T-cell (primary cell): Measurements from ENCODE around the gene STRADA. TPM values are rescaled to one million over a fixed set of nuclear protein-coding genes. Genes with fewer than 3 reads are reported as not detected.

ENCODE experiments used
- ATAC-seq, 4 experiments: fragments of 200-7000 bp in 3 of 4; fragments of 150-1000 bp in 1 of 4; cut with Tn5 transposase; replicated peaks in 1 of 4; 1 replicate in 3 of 4; 2 replicates in 1 of 4; pipeline ENCODE4 v1.10.0; 2021; ENCODE audit warnings: moderate library complexity in 3 of 4, mild to moderate bottlenecking in 2 of 4, moderate number of reproducible peaks in 1 of 4
- CTCF ChIA-PET, 2 donors: fragments of 300-600 bp; sonication (Branson Sonifier 250); formaldehyde crosslinking; loops; one replicate each; lab custom pipeline; 2022; ENCODE audit warnings: antibody characterized with exemption in 2 of 2; lab: Charles Lee
- POLR2A ChIA-PET, 2 donors: fragments of 300-600 bp; sonication (Branson Sonifier 250); formaldehyde crosslinking; loops; one replicate each; lab custom pipeline; 2022; ENCODE audit warnings: antibody characterized with exemption in 2 of 2; lab: Charles Lee
- DNase-seq, 35 experiments: peaks; one replicate each; pipeline versions ENCODE4 v3.0.0 to v3.0.0-alpha.2; 2013 to 2023
- H3K27ac ChIP-seq: one replicate; pipeline ENCODE4 v1.5.1; 2013; ENCODE audit warnings: low read length
- H3K27me3 ChIP-seq, 2 experiments: replicated peaks in 1 of 2; 1 replicate in 1 of 2; 2 replicates in 1 of 2; pipeline versions ENCODE4 v1.6.1 to v1.7.0; 2013; ENCODE audit warnings: low read length in 1 of 2, mixed read lengths in 1 of 2; ENCODE audit not compliant: control insufficient read depth in 2 of 2, insufficient read depth in 2 of 2; ENCODE audit errors: extremely low read depth in 1 of 2
- H3K36me3 ChIP-seq, 2 donors: 1 replicate in 1 of 2; 2 replicates in 1 of 2; pipeline versions ENCODE4 v1.6.1 to v1.7.0; 2013; ENCODE audit warnings: low read length in 1 of 2; ENCODE audit not compliant: control insufficient read depth in 2 of 2, insufficient read depth in 1 of 2; ENCODE audit errors: extremely low read depth in 1 of 2
- H3K4me1 ChIP-seq, 2 experiments: 1 replicate in 1 of 2; 2 replicates in 1 of 2; pipeline versions ENCODE4 v1.6.1 to v1.7.0; 2013; ENCODE audit warnings: low read length in 2 of 2, mixed read lengths in 1 of 2; ENCODE audit not compliant: insufficient read depth in 2 of 2, control insufficient read depth in 1 of 2; ENCODE audit errors: extremely low read depth in 1 of 2
- H3K4me3 ChIP-seq, 2 donors: 1 replicate in 1 of 2; 2 replicates in 1 of 2; pipeline versions ENCODE4 v1.5.1 to v1.7.0; 2013; ENCODE audit warnings: mild to moderate bottlenecking in 2 of 2, low read length in 1 of 2, moderate library complexity in 1 of 2; ENCODE audit not compliant: control insufficient read depth in 1 of 2; ENCODE audit errors: extremely low read depth in 1 of 2
- H3K9me3 ChIP-seq: 2 replicates; pipeline ENCODE4 v1.7.0; 2013
- H3K27ac Mint-ChIP-seq, 2 donors: one replicate each; pipeline ENCODE4 v1.8.0; 2020 to 2021; ENCODE audit warnings: mild to moderate bottlenecking in 2 of 2, mixed read lengths in 2 of 2
- H3K27me3 Mint-ChIP-seq, 2 donors: one replicate each; pipeline ENCODE4 v1.8.0; 2021 to 2022; ENCODE audit warnings: mixed read lengths in 2 of 2
- H3K36me3 Mint-ChIP-seq: one replicate; pipeline ENCODE4 v1.8.0; 2021; ENCODE audit warnings: mixed read lengths
- H3K4me1 Mint-ChIP-seq, 3 donors: one replicate each; pipeline ENCODE4 v1.8.0; 2020 to 2022; ENCODE audit warnings: mixed read lengths in 3 of 3, mild to moderate bottlenecking in 1 of 3
- H3K4me3 Mint-ChIP-seq, 3 donors: one replicate each; pipeline ENCODE4 v1.8.0; 2020 to 2022; ENCODE audit warnings: mild to moderate bottlenecking in 3 of 3, mixed read lengths in 3 of 3, moderate library complexity in 3 of 3
- H3K9me3 Mint-ChIP-seq, 3 donors: one replicate each; pipeline ENCODE4 v1.8.0; 2020 to 2022; ENCODE audit warnings: mixed read lengths in 3 of 3
- WGBS: methylation state at CpG from one replicate; pipeline ENCODE4 v1.1.5; 2013; ENCODE audit warnings: missing lambda C conversion rate; ENCODE audit not compliant: insufficient coverage; 5-methylcytosine and 5-hydroxymethylcytosine counted together
- total RNA-seq, 35 experiments: library from RNA in 6 of 35; stranded (reverse) in 6 of 35; fragments of 120-200 nt in 1 of 35; gene quantifications; one replicate each; pipeline versions ENCODE4 v1.2.1 to v1.2.4 and lab custom pipeline; 2013 to 2026

Gene STRADA
- total RNA-seq, 5 donors from 2014 or later (not counting 1 experiment from before 2014, with no cell fraction given): 46.9 to 58.8 (median 48.6) TPM

GRCh38 chr17:63696381-63696961 is 45.1 kb downstream of the STRADA start:
- H3K4me1 ChIP-seq: peaks cover 32 to 67% of the 10 kb centered on the region in 2 experiments
- ATAC-seq (no peak), DNase-seq (peak in 24 of 35 experiments; percentile 20 to 72 (median 44))
- H3K9me3 ChIP-seq: no peaks in the 10 kb centered on the region
- Mint-ChIP-seq H3K36me3 (peaks cover 36% of the 10 kb centered on the region), H3K27ac (peak overlapping the region; percentile 95 to 99), H3K4me3 (peak overlapping the region; percentile 95 to 98 (median 96)), H3K27me3 (no peaks in the 10 kb centered on the region), H3K4me1 (peaks cover 57 to 66% (median 61%) of the 10 kb centered on the region in 3 donors), H3K9me3 (no peaks in the 10 kb centered on the region)
- 18% methylated on average over 9 of the region's 9 CpGs for WGBS
- peak overlapping the region; percentile 64 to 98 for H3K4me3 ChIP-seq
- ChIA-PET POLR2A (interaction anchor here (0.5 to 3.1 kb wide), 4 partner anchors 12 to 249 kb away, joined by 3 to 41 read pairs (median 4); no protein-coding TSS in a partner anchor), CTCF (interaction anchor here (0.8 to 6.6 kb wide), 5 partner anchors 11 to 77 kb away, joined by 3 to 70 read pairs (median 24); partner anchors contain the start of gene CCDC47 (in 1 of the 2))
- H3K36me3 ChIP-seq: peaks cover 14 to 62% of the 10 kb centered on the region in 2 donors
- H3K27me3 ChIP-seq: no peaks in the 10 kb centered on the region
- peak overlapping the region; percentile 86 for H3K27ac ChIP-seq

- Histone ChIP-seq H3K4me1 (peaks cover 32 to 61% of the 10 kb centered on the region in 2 experiments), H3K36me3 (peaks cover 16 to 68% of the 10 kb centered on the region in 2 donors), H3K9me3 (no peaks in the 10 kb centered on the region), H3K27ac (peak overlapping the region; percentile 86), H3K27me3 (no peaks in the 10 kb centered on the region), H3K4me3 (peak overlapping the region in 1 of 2 donors; percentile 98)
- no peaks in the 10 kb centered on the region for H3K9me3 Mint-ChIP-seq
- POLR2A ChIA-PET: no interaction called here
- H3K27me3 Mint-ChIP-seq: no peaks in the 10 kb centered on the region
- H3K36me3 Mint-ChIP-seq: peaks cover 40% of the 10 kb centered on the region
- H3K27ac Mint-ChIP-seq: peak overlapping the region; percentile 95 to 99
- DNase-seq (peak in 4 of 35 experiments; percentile 11 to 43 (median 26)), ATAC-seq (no peak)
- CTCF ChIA-PET: interaction anchor here (6.2 to 6.6 kb wide), 2 partner anchors 14 to 15 kb away, joined by 66 to 70 read pairs; no protein-coding TSS in a partner anchor
- peak overlapping the region; percentile 95 to 98 (median 96) for H3K4me3 Mint-ChIP-seq
- H3K4me1 Mint-ChIP-seq: peaks cover 54 to 61% (median 58%) of the 10 kb centered on the region in 3 donors
- WGBS: 90% methylated on average over 3 of the region's 6 CpGs
Observed at GRCh38 chr17:63695889-63696288, 45.7 kb downstream of the STRADA start.

- ATAC-seq: no peak
- peaks cover 21 to 75% of the 10 kb centered on the region in 2 donors for H3K36me3 ChIP-seq
- Mint-ChIP-seq H3K36me3 (peaks cover 47% of the 10 kb centered on the region), H3K9me3 (no peaks in the 10 kb centered on the region), H3K4me3 (peak overlapping the region; percentile 95 to 98 (median 96)), H3K4me1 (peaks cover 54 to 61% (median 58%) of the 10 kb centered on the region in 3 donors), H3K27ac (peak overlapping the region; percentile 85 to 99), H3K27me3 (no peaks in the 10 kb centered on the region)
- POLR2A ChIA-PET: interaction anchor here (0.6 to 1.7 kb wide), 9 partner anchors 8 to 372 kb away, joined by 3 to 9 read pairs (median 7); no protein-coding TSS in a partner anchor
- peak in 10 of 35 experiments; percentile 11 to 47 (median 26) for DNase-seq
- H3K27ac ChIP-seq: peak overlapping the region; percentile 86
- CTCF ChIA-PET: interaction anchor here (0.6 to 6.6 kb wide), 5 partner anchors 15 to 80 kb away, joined by 3 to 70 read pairs (median 9); no protein-coding TSS in a partner anchor
- H3K27me3 ChIP-seq: no peaks in the 10 kb centered on the region
- H3K9me3 ChIP-seq: no peaks in the 10 kb centered on the region
- peaks cover 32 to 56% of the 10 kb centered on the region in 2 experiments for H3K4me1 ChIP-seq
- 65% methylated on average over 4 of the region's 15 CpGs for WGBS
- H3K4me3 ChIP-seq: peak overlapping the region in 1 of 2 donors; percentile 2
Observed at GRCh38 chr17:63694950-63695773, 46.4 kb downstream of the STRADA start.

GRCh38 chr17:63694229-63694949 is 47.2 kb downstream of the STRADA start:
- Mint-ChIP-seq H3K4me1 (peaks cover 54 to 61% (median 58%) of the 10 kb centered on the region in 3 donors), H3K27me3 (no peaks in the 10 kb centered on the region), H3K27ac (peak overlapping the region; percentile 85 to 99), H3K36me3 (peaks cover 53% of the 10 kb centered on the region), H3K4me3 (peak overlapping the region; percentile 95 to 98 (median 96)), H3K9me3 (no peaks in the 10 kb centered on the region)
- Histone ChIP-seq H3K4me1 (peaks cover 32 to 56% of the 10 kb centered on the region in 2 experiments), H3K27me3 (no peaks in the 10 kb centered on the region), H3K4me3 (no peak overlapping the region), H3K27ac (peak overlapping the region; percentile 86), H3K9me3 (no peaks in the 10 kb centered on the region), H3K36me3 (peaks cover 21 to 83% of the 10 kb centered on the region in 2 donors)
- ChIA-PET CTCF (interaction anchor here (0.6 to 6.6 kb wide), 4 partner anchors 16 to 81 kb away, joined by 4 to 70 read pairs (median 38); no protein-coding TSS in a partner anchor), POLR2A (interaction anchor here (0.6 to 1.8 kb wide), 11 partner anchors 8 to 371 kb away, joined by 3 to 9 read pairs (median 7); no protein-coding TSS in a partner anchor)
- DNase-seq (peak in 11 of 35 experiments; percentile 15 to 47 (median 25)), ATAC-seq (no peak)
- WGBS: 98% methylated on average over 8 of the region's 12 CpGs

GRCh38 chr17:63693411-63694113 is 48.0 kb downstream of the STRADA start:
- CTCF ChIA-PET: interaction anchor here (0.5 to 6.6 kb wide), 3 partner anchors 17 to 168 kb away, joined by 6 to 70 read pairs (median 66); no protein-coding TSS in a partner anchor
- POLR2A ChIA-PET: interaction anchor here (0.7 to 1.8 kb wide), 5 partner anchors 9 to 58 kb away, joined by 3 to 7 read pairs (median 4); no protein-coding TSS in a partner anchor
- Histone ChIP-seq H3K9me3 (no peaks in the 10 kb centered on the region), H3K4me3 (no peak overlapping the region), H3K27me3 (no peaks in the 10 kb centered on the region), H3K27ac (peak overlapping the region; percentile 6), H3K4me1 (peaks cover 32 to 56% of the 10 kb centered on the region in 2 experiments), H3K36me3 (peaks cover 21 to 85% of the 10 kb centered on the region in 2 donors)
- Mint-ChIP-seq H3K4me3 (peak overlapping the region in 2 of 3 donors; percentile 21 to 96), H3K27me3 (no peaks in the 10 kb centered on the region), H3K36me3 (peaks cover 56% of the 10 kb centered on the region), H3K4me1 (peaks cover 54 to 61% (median 58%) of the 10 kb centered on the region in 3 donors), H3K27ac (peak overlapping the region; percentile 85 to 99), H3K9me3 (no peaks in the 10 kb centered on the region)
- 90% methylated on average over 17 of the region's 18 CpGs for WGBS
- ATAC-seq: no peak
- DNase-seq: no peak
